Activated CD4-positive, alpha-beta T cell treated with anti-CD3 and anti-CD28 coated beads for 48 hours (primary cell): ENCODE results near the gene STIMATE.

Source experiments
- DNase-seq: peaks from one replicate; pipeline ENCODE4 v3.0.0-alpha.2; 2020

Gene STIMATE

DNA sequence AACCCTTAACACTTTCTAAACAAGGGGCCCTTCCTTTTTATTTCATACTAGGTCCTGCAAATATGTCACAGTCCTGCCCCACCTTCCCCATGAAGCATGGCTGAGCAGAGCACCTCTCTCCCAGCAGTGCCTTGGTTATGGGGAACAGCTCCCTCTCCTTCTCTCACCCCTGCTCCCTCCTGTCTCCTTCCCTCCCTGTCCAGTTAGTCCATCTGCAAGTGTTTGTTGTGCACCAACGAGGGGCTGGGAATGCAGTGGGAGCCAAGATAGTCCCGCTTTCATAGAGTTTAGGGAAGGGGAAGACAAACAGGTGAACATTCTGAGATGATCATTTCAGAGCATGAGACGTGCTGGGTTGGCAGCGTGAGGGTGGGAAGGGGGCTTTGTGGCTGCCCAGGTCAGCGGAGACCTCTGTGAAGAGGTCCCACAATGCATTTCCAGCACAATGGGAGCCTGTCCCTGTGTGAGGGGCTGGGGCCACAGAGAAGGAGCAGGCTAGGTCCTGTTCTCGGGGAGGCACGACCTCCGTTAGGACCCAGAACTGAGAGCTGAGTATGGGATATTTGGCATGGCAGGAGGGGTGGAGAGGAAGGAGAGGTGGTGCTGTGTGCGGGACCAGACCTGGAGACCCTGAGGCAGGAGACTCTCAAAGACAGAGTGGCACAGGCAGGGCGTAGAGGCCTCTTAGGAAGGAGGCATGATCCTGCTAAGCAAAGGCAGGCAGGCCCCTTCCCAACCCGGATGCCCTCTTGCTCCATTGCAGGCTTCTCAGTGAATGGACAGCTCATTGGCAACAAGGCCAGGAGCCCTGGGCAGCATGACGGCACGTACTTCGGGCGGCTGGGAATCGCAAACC, 108.2 kb downstream of the STIMATE start:
- no peak for DNase-seq

DNA sequence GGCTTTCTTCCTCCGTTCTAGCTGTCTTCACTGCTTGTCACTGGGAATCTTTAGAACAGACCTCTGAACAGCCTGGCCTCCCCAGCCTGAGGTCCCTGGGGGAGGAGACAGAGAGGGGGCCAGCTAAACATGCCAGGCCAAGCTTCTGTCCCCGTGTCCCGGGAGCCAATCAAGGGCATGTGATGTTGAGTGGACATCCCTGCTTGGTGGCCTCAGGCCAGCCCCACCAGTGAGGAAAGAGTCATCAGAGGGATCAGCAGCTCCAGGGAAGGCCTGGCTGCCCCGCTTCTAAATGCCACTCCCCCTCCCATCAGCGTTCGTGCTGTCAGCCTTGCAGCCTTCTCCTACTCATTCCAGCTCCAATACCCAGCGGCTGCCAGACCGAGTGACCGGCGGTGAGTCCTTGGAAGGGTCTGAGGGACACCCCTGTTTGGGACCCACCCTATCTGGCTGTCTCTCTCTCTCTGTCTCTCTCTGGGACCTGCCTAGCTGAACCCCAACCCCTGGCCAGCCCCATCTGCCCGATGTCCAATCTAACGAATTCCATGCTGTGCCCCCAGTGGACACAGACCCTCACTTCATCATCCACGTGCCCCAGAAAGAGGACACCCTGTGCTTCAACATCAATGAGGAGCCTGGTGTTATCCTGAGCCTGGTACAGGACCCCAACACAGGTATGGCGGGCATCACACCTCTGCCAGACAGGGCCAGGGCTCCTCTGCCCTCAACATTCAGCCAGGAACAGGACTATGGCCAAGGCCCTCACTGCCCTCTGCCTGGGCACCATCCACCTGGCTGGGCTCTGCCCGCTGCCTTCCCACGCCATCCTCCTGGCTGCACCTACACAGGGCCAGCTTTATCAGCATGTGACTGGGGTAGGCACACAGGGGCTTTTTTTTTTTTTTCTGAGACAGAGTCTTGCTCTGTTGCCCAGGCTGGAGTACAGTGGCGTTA, 109.4 kb downstream of the STIMATE start:
- DNase-seq = no peak

DNA sequence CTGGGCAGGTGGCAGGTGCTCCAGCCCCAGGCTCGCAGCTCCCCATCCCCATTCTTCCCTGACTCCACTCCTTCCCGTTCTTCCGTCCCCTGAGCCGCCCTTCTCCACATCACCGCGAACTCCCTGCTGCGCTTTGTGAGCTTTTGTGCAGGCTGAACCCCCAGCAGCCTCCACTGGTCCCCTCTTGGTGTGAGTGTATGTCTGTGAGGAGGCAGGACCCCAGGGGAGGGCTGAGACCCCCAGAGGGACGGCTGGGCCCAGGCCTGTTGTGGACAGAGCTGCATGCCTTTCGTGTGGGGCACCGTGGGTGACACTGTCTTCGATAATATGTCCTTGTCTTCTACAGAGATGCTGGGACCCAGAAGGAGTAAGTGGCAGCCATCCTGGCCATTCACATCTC, 110.1 kb downstream of the STIMATE start:
- DNase-seq = no peak
